Peyer's patch (tissue), 4 donors: ENCODE measurements around the gene MAP7D2. TPM values are rescaled to one million over a fixed set of nuclear protein-coding genes. Genes with fewer than 3 reads are reported as not detected.

ENCODE experiments used
- DNase-seq, 3 donors: peaks; one replicate each; pipeline ENCODE4 v3.0.0-alpha.2; 2017 to 2019
- H3K27ac ChIP-seq, 4 donors: fragments of 200-600 bp; sonication (generic); one replicate each; pipeline ENCODE4 v1.5.1; 2016 to 2019
- H3K27me3 ChIP-seq, 2 donors: fragments of 200-600 bp; sonication (generic); one replicate each; pipeline ENCODE4 v1.5.1; 2019
- H3K36me3 ChIP-seq, 3 donors: fragments of 200-600 bp; sonication (generic); one replicate each; pipeline ENCODE4 v1.5.1; 2016 to 2019
- H3K4me1 ChIP-seq, 4 donors: fragments of 200-600 bp; sonication (generic); one replicate each; pipeline ENCODE4 v1.5.1; 2016 to 2019
- H3K4me3 ChIP-seq, 4 donors: fragments of 200-600 bp; sonication (generic); 1 replicate in 3 of 4; 2 replicates in 1 of 4; pipeline ENCODE4 v1.5.1; 2016 to 2019; ENCODE audit warnings: mild to moderate bottlenecking in 1 of 4
- H3K9me3 ChIP-seq, 4 donors: fragments of 200-600 bp; sonication (generic); one replicate each; pipeline ENCODE4 v1.5.1; 2016 to 2019; ENCODE audit warnings: mild to moderate bottlenecking in 1 of 4
- POLR2A ChIP-seq, 2 donors: fragments of 450-650 bp; IDR thresholded peaks; one replicate each; pipeline ENCODE4 v1.5.1; 2017; ENCODE audit warnings: antibody characterized with exemption in 2 of 2, mild to moderate bottlenecking in 2 of 2, moderate library complexity in 2 of 2
- total RNA-seq, 4 donors: library from RNA; depleted of rRNA; stranded (reverse); fragments of >200 nt; gene quantifications; one replicate each; pipeline ENCODE4 v1.1.0, GENCODE V29; 2016
- TF ChIP-seq, protein P1 (sequence below), 6 experiments: fragments of 450-650 bp in 4 of 6; fragments of 200-600 bp in 2 of 6; sonication (generic) in 1 of 6; IDR thresholded peaks; one replicate each; pipeline ENCODE4 v1.5.1; 2017 to 2019; ENCODE audit warnings: antibody characterized with exemption in 6 of 6, mild to moderate bottlenecking in 3 of 6, moderate library complexity in 1 of 6

Gene MAP7D2
- total RNA-seq, 4 donors from 2014 or later: 1.3 to 5.3 (median 2.9) TPM

DNA sequence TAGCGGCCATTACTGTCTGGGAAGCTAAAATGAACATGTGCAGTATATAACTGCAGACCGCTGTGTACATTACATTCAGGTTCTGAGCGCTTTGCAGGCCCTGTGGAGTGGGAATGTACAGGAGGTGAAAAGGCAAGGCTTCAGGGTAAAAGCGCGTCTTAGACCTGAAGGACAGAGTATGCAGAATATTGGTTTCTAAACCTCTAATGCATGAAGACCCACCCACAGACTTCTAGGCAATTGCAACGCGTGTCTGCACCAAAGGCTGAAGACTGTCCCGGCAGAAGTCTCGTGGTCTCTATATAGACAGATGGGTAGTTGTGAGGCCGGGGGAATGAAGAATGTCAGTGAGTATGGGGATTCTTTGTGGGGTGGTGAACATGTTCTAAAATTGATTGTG lies 5.4 kb downstream of the MAP7D2 start:
- H3K4me3 ChIP-seq: no peak overlapping the region
- TF ChIP-seq POLR2A (IDR thresholded peaks at IDR 0.05): no peak
- TF ChIP-seq, protein P1, sequence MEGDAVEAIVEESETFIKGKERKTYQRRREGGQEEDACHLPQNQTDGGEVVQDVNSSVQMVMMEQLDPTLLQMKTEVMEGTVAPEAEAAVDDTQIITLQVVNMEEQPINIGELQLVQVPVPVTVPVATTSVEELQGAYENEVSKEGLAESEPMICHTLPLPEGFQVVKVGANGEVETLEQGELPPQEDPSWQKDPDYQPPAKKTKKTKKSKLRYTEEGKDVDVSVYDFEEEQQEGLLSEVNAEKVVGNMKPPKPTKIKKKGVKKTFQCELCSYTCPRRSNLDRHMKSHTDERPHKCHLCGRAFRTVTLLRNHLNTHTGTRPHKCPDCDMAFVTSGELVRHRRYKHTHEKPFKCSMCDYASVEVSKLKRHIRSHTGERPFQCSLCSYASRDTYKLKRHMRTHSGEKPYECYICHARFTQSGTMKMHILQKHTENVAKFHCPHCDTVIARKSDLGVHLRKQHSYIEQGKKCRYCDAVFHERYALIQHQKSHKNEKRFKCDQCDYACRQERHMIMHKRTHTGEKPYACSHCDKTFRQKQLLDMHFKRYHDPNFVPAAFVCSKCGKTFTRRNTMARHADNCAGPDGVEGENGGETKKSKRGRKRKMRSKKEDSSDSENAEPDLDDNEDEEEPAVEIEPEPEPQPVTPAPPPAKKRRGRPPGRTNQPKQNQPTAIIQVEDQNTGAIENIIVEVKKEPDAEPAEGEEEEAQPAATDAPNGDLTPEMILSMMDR (IDR thresholded peaks at IDR 0.05): no peak
- DNase-seq: no peak
- H3K36me3 ChIP-seq: no peaks in the 10 kb centered on the region
- H3K9me3 ChIP-seq: no peaks in the 10 kb centered on the region
- no peaks in the 10 kb centered on the region for H3K4me1 ChIP-seq
- H3K27me3 ChIP-seq: no peaks in the 10 kb centered on the region
- H3K27ac ChIP-seq: no peak overlapping the region

DNA sequence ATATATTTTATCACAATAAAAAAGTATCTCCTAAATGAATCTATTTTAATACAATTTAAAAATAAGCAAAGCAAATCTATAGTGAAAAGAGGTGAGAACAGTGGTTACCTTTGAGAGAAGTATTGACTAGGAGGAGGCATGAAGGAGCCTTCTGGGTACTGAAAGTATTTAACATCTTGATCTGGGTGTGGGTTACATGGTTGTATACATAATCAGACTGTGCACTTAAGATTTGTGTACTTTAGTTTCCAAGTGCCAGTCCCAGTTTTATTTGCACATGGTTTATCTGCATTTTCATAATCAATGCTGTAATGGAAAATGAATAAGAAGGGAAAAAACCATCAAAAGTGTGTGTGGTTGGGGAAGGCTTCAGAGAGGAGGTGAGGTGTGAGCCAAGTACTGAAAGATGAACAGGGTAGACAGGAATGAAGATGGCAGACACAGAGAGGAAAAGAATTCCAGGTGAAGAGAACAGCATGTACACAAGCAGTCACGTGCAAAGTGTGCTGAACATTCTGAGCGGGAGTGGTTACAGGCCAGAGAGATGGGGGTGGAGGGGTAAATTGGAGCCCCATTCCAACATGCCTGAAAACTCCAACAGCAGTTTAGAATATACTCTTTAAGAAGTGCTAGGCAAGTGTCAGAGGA lies 14.6 kb downstream of the MAP7D2 start:
- Histone ChIP-seq H3K27me3 (no peaks in the 10 kb centered on the region), H3K4me3 (no peak overlapping the region), H3K36me3 (no peaks in the 10 kb centered on the region), H3K9me3 (no peaks in the 10 kb centered on the region), H3K4me1 (no peaks in the 10 kb centered on the region), H3K27ac (no peak overlapping the region)
- DNase-seq: no peak
- TF ChIP-seq, protein P1 (IDR thresholded peaks at IDR 0.05): no peak
- TF ChIP-seq POLR2A (IDR thresholded peaks at IDR 0.05): no peak

DNA sequence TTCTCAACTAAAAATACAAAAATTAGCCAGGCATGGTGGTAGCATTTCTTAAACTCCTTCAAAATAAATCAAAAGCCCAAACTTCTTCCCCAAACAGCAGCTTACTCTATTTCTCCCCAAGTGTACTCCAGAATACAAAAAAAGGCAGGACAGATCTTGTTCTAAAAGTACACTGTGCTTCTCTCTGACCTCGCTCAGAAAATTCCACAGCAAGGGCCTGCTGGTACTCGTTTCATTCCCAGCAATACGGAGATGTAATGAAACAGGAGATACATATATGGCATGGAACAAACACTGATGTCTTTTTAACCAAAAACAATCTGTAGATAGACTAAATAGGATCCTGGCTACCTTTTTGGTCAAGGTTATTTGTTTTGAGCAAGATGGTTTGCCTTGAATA lies 25.2 kb downstream of the MAP7D2 start:
- no peak overlapping the region for H3K4me3 ChIP-seq
- H3K36me3 ChIP-seq: no peaks in the 10 kb centered on the region
- no peaks in the 10 kb centered on the region for H3K4me1 ChIP-seq
- no peaks in the 10 kb centered on the region for H3K27me3 ChIP-seq
- no peak for TF ChIP-seq POLR2A (IDR thresholded peaks at IDR 0.05)
- TF ChIP-seq, protein P1 (IDR thresholded peaks at IDR 0.05): no peak
- no peak overlapping the region for H3K27ac ChIP-seq
- no peaks in the 10 kb centered on the region for H3K9me3 ChIP-seq
- DNase-seq: no peak

DNA sequence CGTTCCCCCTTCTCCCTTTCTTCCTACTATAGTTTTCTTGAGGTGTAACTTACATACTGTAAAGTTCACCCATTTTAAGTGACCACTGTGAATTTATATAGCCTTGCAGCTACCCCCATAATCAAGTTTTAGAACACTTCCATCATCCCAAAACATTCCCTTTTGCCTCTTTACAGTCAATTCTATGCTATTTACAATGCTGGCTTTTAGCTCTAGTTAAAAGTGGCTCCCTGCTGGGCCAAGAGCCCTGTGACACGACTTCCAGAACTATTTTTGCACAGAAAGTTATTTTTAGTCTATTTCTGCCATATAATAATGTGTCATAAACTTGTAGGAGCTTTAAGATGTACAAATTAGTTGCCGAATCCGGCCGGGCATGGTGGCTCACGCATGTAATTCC lies 26.9 kb downstream of the MAP7D2 start:
- Histone ChIP-seq H3K4me1 (no peaks in the 10 kb centered on the region), H3K27me3 (no peaks in the 10 kb centered on the region), H3K4me3 (no peak overlapping the region), H3K36me3 (no peaks in the 10 kb centered on the region), H3K9me3 (no peaks in the 10 kb centered on the region), H3K27ac (no peak overlapping the region)
- no peak for DNase-seq
- TF ChIP-seq POLR2A (IDR thresholded peaks at IDR 0.05): no peak
- TF ChIP-seq, protein P1 (IDR thresholded peaks at IDR 0.05): no peak

DNA sequence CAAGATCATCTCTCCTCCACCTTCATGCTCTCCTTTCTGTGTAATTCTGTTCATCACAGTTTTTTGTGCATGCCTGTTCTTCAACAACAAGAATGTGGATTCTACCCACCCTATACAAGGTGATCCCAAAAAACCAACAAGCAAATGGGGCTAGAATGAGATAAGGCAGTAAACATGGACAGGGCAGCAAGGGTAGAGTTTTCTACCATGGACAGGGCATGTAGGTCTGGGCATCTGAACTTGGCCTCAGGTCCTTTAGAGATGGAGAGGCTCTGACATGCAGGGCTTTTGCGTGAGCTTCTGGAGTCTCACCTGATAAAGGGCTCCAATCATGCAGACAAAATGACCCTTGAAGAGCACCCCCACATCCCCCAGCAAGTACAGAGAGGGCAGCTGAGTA lies 36.4 kb downstream of the MAP7D2 start:
- TF ChIP-seq, protein P1 (IDR thresholded peaks at IDR 0.05): no peak
- TF ChIP-seq POLR2A (IDR thresholded peaks at IDR 0.05): no peak

More for the DNA sequence above, 36.4 kb downstream of the MAP7D2 start:
- no peak for DNase-seq
- no peak overlapping the region for H3K27ac ChIP-seq
- no peak overlapping the region for H3K4me3 ChIP-seq
- no peaks in the 10 kb centered on the region for H3K4me1 ChIP-seq
- no peaks in the 10 kb centered on the region for H3K27me3 ChIP-seq
- no peaks in the 10 kb centered on the region for H3K9me3 ChIP-seq
- no peaks in the 10 kb centered on the region for H3K36me3 ChIP-seq
